HAP-1 (cell line): Measurements from ENCODE around the gene PAF1.
A peak's percentile ranks its signal among the peaks of the same experiment; 100 is the strongest.

Experiments used
- DNase-seq, 2 experiments: peaks; one replicate each; pipeline ENCODE4 v3.0.0-alpha.2; 2016 to 2020; ENCODE audit warnings: low spot score in 2 of 2
- H3K27me3 ChIP-seq: fragments of 250-450 bp; sonication (Bioruptor Pico); 2 replicates; pipeline ENCODE4 v1.5.1; 2020; ENCODE audit warnings: low read depth, mild to moderate bottlenecking, moderate library complexity
- H3K36me3 ChIP-seq: fragments of 250-450 bp; sonication (Bioruptor Pico); replicated peaks from 2 replicates; pipeline ENCODE4 v1.5.1; 2020; ENCODE audit warnings: mild to moderate bottlenecking
- H3K4me1 ChIP-seq: fragments of 250-450 bp; sonication (Bioruptor Pico); 2 replicates; pipeline ENCODE4 v1.5.1; 2020; ENCODE audit warnings: mild to moderate bottlenecking
- H3K4me3 ChIP-seq: fragments of 250-450 bp; sonication (Bioruptor Pico); 2 replicates; pipeline ENCODE4 v1.5.1; 2020; ENCODE audit warnings: mild to moderate bottlenecking, moderate library complexity
- H3K9me3 ChIP-seq: fragments of 250-450 bp; sonication (Bioruptor Pico); 2 replicates; pipeline ENCODE4 v1.5.1; 2020; ENCODE audit warnings: mild to moderate bottlenecking, moderate library complexity
- in situ Hi-C: fragments of 300-500 bp; cut with MboI; formaldehyde crosslinking; loops from 3 replicates; pipeline ENCODE4 v1.14.3; 2020; ENCODE audit warnings: low sequenced_read_pairs, inconsistent platforms, mixed read lengths

PAF1 gene

GRCh38 chr19:39390751-39391437 is at the start of gene PAF1, which contains the start of gene MED29:
Gene PAF1 (minus strand): TSS chr19:39391106. CDS start chr19:39390864, 242 bp downstream.
Gene MED29 (plus strand): TSS chr19:39391378. CDS start chr19:39391423, 45 bp downstream.
- Histone ChIP-seq H3K9me3 (no peaks in the 10 kb centered on the region), H3K4me1 (peaks cover 3% of the 10 kb centered on the region; the same call in 1 of the 2 replicates), H3K36me3 (peaks cover 53% of the 10 kb centered on the region), H3K27me3 (no peaks in the 10 kb centered on the region), H3K4me3 (peak within 1 kb of the TSS; percentile 90)
- in situ Hi-C loops = no loop called here
- DNase-seq = peak; percentile 98 to 99

DNA sequence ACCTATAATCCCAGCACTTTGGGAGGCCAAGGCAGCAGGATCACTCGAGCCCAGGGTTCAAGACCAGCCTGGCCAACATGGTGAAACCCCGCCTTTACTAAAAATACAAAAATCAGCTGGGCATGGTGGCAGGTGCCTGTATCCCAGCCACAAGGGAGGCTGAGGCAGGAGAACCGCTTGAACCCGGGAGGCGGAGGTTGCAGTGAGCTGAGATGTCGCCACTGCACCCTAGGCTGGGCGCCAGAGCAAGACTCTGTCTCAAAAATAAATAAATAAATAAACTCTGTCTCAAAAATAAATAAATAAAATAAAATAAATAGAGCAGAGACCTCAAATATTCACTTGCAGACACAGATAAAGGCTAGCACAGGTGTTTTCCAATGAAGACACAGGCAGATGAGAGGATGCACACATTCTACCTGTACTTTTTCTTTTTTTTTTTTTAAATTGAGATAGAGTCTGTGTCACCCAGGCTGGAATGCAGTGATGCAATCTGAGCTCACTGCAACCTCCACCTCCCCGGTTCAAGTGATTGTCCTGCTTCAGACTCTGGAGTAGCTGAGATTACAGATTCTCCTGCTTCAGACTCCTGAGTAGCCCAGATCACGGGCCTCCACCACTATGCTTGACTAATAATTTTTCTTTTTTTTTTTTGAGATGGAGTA is 47.5 kb upstream of the PAF1 start:
- no peaks in the 10 kb centered on the region for H3K27me3 ChIP-seq
- peaks cover 12% of the 10 kb centered on the region for H3K4me1 ChIP-seq
- no peak overlapping the region for H3K4me3 ChIP-seq
- H3K9me3 ChIP-seq = 0 out of 2 replicates have a peak, but pooled peaks cover 4% of the 10 kb centered on the region
- H3K36me3 ChIP-seq = peaks cover 23% of the 10 kb centered on the region
- no peak for DNase-seq
- in situ Hi-C loops = no loop called here

GRCh38 chr19:39436350-39436716 is 45.4 kb upstream of the PAF1 start:
- 0 out of 2 replicates have a peak, but pooled peaks cover 4% of the 10 kb centered on the region for H3K9me3 ChIP-seq
- in situ Hi-C loops = no loop called here
- no peaks in the 10 kb centered on the region for H3K27me3 ChIP-seq
- H3K4me1 ChIP-seq = peaks cover 12% of the 10 kb centered on the region
- peaks cover 40% of the 10 kb centered on the region for H3K36me3 ChIP-seq
- peak overlapping the region; percentile 100 for H3K4me3 ChIP-seq
- no peak for DNase-seq

GRCh38 chr19:39435499-39436349 is 44.8 kb upstream of the PAF1 start, which contains the start of gene RPS16:
Gene RPS16 (minus strand): TSS chr19:39435949. CDS start chr19:39435895, 54 bp downstream.
- Histone ChIP-seq H3K27me3 (no peaks in the 10 kb centered on the region), H3K9me3 (0 out of 2 replicates have a peak, but pooled peaks cover 4% of the 10 kb centered on the region), H3K36me3 (peaks cover 40% of the 10 kb centered on the region), H3K4me3 (peak within 1 kb of the TSS; percentile 100), H3K4me1 (peaks cover 18% of the 10 kb centered on the region)
- DNase-seq = peak; percentile 95 to 99
- in situ Hi-C loops = no loop called here

DNA sequence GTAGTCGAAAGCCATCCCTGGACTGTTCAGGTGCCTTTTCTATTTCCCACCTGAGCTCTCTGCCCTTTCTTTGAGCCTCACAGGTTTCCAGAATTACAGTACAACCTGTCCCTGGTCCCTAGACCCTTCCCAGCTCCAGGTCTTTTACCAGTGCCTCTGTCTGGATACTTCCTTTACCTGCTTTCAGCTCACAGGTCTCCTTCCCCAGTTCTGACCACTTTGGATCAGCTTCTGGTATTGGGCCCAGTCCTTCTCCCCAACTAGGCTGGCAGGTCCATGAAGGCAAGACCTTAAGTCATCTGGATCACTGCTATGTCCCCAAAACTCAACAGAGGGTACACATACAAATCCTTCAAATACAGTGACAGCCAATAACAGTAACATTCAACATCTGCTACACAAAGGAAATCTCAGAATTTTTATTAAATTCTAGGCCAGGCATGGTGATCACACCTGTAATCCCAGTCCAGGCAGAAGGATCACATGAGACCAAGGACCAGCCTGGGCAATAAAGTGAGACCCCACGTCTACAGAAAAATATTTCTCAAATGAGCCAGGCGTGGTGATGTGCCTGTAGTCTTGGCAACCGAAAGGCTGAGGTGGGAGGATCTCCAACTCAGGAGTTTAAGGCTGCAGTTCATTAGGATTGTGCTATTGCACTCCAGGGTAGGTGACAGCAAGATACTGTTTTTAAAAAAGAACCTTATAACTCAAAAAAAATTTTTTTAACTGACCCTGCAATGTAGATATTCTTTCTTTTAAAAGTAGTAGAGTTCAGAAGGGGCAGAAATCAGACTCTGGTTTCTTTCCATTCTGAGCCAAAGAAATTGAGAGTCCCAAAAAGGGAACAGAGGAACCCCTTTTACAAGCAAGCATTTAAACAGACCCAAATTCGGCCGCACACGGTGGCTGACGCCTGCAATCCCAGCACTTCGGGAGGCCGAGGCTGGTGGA is 43.5 kb upstream of the PAF1 start:
- Histone ChIP-seq H3K27me3 (no peaks in the 10 kb centered on the region), H3K4me1 (peaks cover 17% of the 10 kb centered on the region), H3K4me3 (peak overlapping the region; percentile 100), H3K36me3 (peaks cover 40% of the 10 kb centered on the region), H3K9me3 (0 out of 2 replicates have a peak, but pooled peaks cover 4% of the 10 kb centered on the region)
- no peak for DNase-seq
- in situ Hi-C loops = no loop called here

DNA sequence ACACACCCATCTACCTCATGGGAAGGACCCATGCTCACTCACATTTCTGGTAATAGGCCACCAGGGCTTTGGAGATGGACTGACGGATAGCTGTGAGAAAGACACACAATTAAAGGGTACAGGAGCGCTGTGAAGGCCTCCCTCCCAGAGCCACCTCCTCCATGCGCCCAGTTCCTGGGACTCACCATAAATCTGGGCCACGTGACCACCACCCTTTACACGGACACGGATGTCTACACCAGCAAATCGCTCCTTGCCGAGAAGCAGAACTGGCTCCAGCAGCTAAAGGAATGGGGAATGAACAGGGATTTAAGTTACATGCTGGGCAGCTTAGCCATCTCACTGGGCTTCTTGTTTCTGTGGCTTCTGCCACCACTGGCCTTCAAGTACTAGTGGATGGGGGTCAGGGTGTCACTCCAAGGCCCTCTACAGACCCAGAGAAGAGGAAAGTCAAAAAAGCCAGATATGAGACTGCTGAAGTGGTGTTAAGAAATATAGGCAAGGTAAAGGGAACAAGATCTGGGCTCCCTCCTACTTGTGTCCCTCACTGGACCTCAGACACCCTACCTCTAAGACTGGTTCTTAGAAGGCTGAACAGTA is 42.7 kb upstream of the PAF1 start:
- DNase-seq = no peak
- in situ Hi-C loops = no loop called here

DNA sequence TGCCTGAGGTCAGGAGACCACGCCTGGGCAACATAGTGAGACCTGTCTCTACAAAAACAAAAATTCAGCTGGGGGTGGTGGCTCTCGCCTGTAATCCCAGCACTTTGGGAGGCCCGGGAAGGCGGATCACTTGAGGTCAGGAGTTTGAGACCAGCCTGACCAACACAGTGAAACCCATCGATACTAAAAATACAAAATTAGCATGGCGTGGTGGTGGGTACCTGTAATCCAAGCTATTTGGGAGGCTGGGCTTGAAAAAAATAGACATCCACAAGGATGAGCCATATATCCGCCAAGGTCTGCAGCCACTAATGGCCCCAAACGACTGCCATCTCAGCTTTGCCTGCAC is 41.7 kb upstream of the PAF1 start:
- Histone ChIP-seq H3K4me1 (peaks cover 17% of the 10 kb centered on the region), H3K27me3 (no peaks in the 10 kb centered on the region), H3K36me3 (peaks cover 40% of the 10 kb centered on the region), H3K4me3 (no peak overlapping the region), H3K9me3 (0 out of 2 replicates have a peak, but pooled peaks cover 4% of the 10 kb centered on the region)
- in situ Hi-C loops = no loop called here
- DNase-seq = no peak

More for the DNA sequence above, 42.7 kb upstream of the PAF1 start:
- H3K27me3 ChIP-seq = no peaks in the 10 kb centered on the region
- no peak overlapping the region for H3K4me3 ChIP-seq
- H3K9me3 ChIP-seq = 0 out of 2 replicates have a peak, but pooled peaks cover 4% of the 10 kb centered on the region
- H3K36me3 ChIP-seq = peaks cover 40% of the 10 kb centered on the region
- H3K4me1 ChIP-seq = peaks cover 17% of the 10 kb centered on the region

- Histone ChIP-seq H3K27me3 (no peaks in the 10 kb centered on the region), H3K9me3 (0 out of 2 replicates have a peak, but pooled peaks cover 4% of the 10 kb centered on the region), H3K36me3 (peaks cover 40% of the 10 kb centered on the region), H3K4me1 (peaks cover 12% of the 10 kb centered on the region), H3K4me3 (no peak overlapping the region)
- in situ Hi-C loops = no loop called here
- DNase-seq = peak; percentile 67 to 79
Measured at GRCh38 chr19:39430675-39431593, 40.0 kb upstream of the PAF1 start.

GRCh38 chr19:39428283-39429112 is 37.6 kb upstream of the PAF1 start:
- in situ Hi-C loops = no loop called here
- H3K36me3 ChIP-seq = peaks cover 27% of the 10 kb centered on the region
- no peaks in the 10 kb centered on the region for H3K9me3 ChIP-seq
- no peaks in the 10 kb centered on the region for H3K27me3 ChIP-seq
- H3K4me3 ChIP-seq = no peak overlapping the region
- peaks cover 6% of the 10 kb centered on the region for H3K4me1 ChIP-seq
- peak in 1 of 2 experiments; percentile 67 for DNase-seq

DNA sequence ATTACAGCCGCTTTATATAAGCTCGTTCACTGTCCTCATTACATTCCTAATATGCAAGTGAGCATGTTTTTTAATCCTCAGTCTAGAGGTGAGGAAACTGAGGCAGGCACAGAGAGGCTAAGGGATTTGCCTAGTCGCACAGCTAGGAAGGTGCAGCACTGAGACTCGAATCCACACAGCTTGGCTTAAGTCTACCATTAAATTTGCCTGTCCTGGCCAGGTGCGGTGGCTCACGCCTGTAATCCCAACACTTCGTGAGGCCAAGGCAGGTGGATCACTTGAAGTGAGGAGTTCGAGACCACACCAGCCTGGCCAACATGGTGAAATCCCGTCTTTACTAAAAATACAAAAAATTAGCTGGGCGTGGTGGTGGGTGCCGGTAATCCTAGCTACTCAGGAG is 36.8 kb upstream of the PAF1 start:
- Histone ChIP-seq H3K36me3 (peaks cover 24% of the 10 kb centered on the region), H3K9me3 (no peaks in the 10 kb centered on the region), H3K27me3 (no peaks in the 10 kb centered on the region), H3K4me1 (peaks cover 6% of the 10 kb centered on the region), H3K4me3 (no peak overlapping the region)
- in situ Hi-C loops = no loop called here
- no peak for DNase-seq

- Histone ChIP-seq H3K27me3 (no peaks in the 10 kb centered on the region), H3K36me3 (peaks cover 25% of the 10 kb centered on the region), H3K9me3 (no peaks in the 10 kb centered on the region), H3K4me1 (peaks cover 4% of the 10 kb centered on the region), H3K4me3 (no peak overlapping the region)
- no peak for DNase-seq
- in situ Hi-C loops = no loop called here
Measured at GRCh38 chr19:39426170-39426569, 35.3 kb upstream of the PAF1 start.
